Measurements from ENCODE around the gene CROT. TPM values are rescaled to one million over a fixed set of nuclear protein-coding genes. Genes with fewer than 3 reads are reported as not detected.
A peak's percentile ranks its signal among the peaks of the same experiment; 100 is the strongest.

Gene CROT
- total RNA-seq, 2 experiments from 2014 or later = 4.6 to 7.0 TPM

DNA sequence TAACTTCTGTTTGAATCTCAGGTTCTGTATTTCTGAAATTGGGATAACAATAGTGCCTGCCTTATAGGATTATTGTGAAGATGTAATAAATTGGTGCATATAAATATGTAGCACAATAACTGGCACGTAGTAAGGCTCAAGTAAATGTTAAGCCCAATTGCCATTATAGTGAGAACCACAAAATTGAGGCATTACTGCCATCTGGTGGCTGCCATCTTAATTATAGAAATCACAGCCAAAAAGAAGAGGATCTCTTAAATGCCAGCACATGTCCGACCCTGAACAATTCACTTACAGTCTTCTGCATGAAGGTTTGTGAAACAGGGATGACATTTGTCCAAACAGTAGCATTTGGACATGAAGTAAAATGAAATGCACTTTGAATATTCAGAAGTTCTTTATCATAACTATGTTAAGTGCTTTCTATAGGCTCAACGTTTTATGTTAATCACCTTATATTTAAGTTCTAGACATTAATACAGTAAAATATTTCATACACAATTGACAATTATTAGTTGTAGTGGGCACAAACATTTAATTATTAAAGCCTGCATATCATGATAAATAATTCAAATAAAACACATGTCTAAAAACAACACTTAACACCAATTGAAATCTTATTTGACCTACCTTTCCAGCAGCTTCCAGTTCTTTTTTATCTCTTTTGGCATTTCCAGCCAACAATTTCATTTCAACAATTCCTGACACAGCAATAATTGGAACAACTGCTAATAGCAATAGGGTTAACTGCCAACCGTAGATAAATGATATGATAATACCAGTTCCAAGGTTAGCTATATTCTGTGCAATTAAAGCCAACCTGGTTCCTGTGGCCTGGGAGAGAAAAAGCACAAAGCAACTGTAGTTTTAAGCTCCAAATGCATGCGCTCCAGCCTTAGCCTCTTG is 71.5 kb downstream of the CROT start:
- H3K4me3 Mint-ChIP-seq = no peak overlapping the region
- H3K27me3 Mint-ChIP-seq = no peaks in the 10 kb centered on the region
- ATAC-seq (peak; percentile 64), DNase-seq (peak; percentile 79)
- ChIA-PET CTCF (interaction anchor here (0.7 to 8.2 kb wide), 31 partner anchors 11 to 500 kb away, joined by 3 to 182 read pairs (median 4); no protein-coding TSS in a partner anchor), POLR2A (no interaction called here)
- no peaks in the 10 kb centered on the region for H3K4me1 Mint-ChIP-seq
- H3K27ac Mint-ChIP-seq = no peak overlapping the region
- intact Hi-C loops (cut with DNase I, micrococcal nuclease) = loop anchor here (1.0 to 5.0 kb wide), 5 partner anchors 105 to 502 kb away; no protein-coding TSS in a partner anchor
- H3K9me3 Mint-ChIP-seq (ENCODE audit: low read depth) = no peaks in the 10 kb centered on the region
- H3K36me3 Mint-ChIP-seq (ENCODE audit: low read depth) = no peaks in the 10 kb centered on the region

DNA sequence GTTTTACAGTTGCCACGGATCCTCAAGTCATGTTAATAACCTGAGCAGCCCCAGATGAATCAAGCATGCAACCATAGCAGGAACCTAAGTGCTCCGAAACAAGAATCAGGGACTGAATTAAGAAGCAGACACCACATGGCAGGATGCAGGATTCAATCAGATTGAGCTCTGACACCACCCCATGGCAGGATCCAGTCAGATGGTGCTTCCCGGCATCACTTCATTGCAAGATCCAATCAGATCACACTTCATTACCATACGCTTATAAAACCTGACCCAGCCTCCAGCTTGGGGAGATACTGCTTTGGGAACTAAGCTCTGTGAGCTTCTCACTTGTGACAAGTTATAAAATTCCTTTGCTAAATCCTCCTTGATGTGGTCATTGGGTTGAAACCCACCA is 74.7 kb downstream of the CROT start:
- no peaks in the 10 kb centered on the region for H3K9me3 Mint-ChIP-seq (ENCODE audit: low read depth)

GRCh38 chr7:87424075-87424474 is 78.6 kb downstream of the CROT start:
- Mint-ChIP-seq H3K27me3 (peaks cover 14% of the 10 kb centered on the region), H3K4me3 (no peak overlapping the region), H3K36me3 (ENCODE audit: low read depth) (no peaks in the 10 kb centered on the region), H3K9me3 (ENCODE audit: low read depth) (no peaks in the 10 kb centered on the region), H3K27ac (no peak overlapping the region), H3K4me1 (no peaks in the 10 kb centered on the region)
- DNase-seq (no peak), ATAC-seq (no peak)
- CTCF ChIA-PET = interaction anchor here (1.1 kb wide), 1 partner anchor 10 kb away, joined by 5 read pairs; no protein-coding TSS in a partner anchor
- POLR2A ChIA-PET = no interaction called here
- intact Hi-C loops (cut with DNase I, micrococcal nuclease) = no loop called here

More for the DNA sequence above, 74.7 kb downstream of the CROT start:
- ATAC-seq (no peak), DNase-seq (no peak)
- Mint-ChIP-seq H3K36me3 (ENCODE audit: low read depth) (no peaks in the 10 kb centered on the region), H3K4me3 (no peak overlapping the region), H3K4me1 (no peaks in the 10 kb centered on the region), H3K27ac (no peak overlapping the region), H3K27me3 (peaks cover 2% of the 10 kb centered on the region)
- CTCF ChIA-PET = interaction anchor here (5.8 to 8.2 kb wide), 2 partner anchors 14 to 105 kb away, joined by 50 to 182 read pairs; no protein-coding TSS in a partner anchor
- intact Hi-C loops (cut with DNase I, micrococcal nuclease) = no loop called here
- POLR2A ChIA-PET = no interaction called here

GRCh38 chr7:87426160-87426559 is 80.7 kb downstream of the CROT start:
- CTCF ChIA-PET = no interaction called here
- H3K27me3 Mint-ChIP-seq = peaks cover 14% of the 10 kb centered on the region
- no peaks in the 10 kb centered on the region for H3K9me3 Mint-ChIP-seq (ENCODE audit: low read depth)
- POLR2A ChIA-PET = no interaction called here
- no peak for DNase-seq
- no peak overlapping the region for H3K27ac Mint-ChIP-seq
- H3K36me3 Mint-ChIP-seq (ENCODE audit: low read depth) = no peaks in the 10 kb centered on the region
- no peak for ATAC-seq
- intact Hi-C loops (cut with DNase I, micrococcal nuclease) = no loop called here
- no peak overlapping the region for H3K4me3 Mint-ChIP-seq
- no peaks in the 10 kb centered on the region for H3K4me1 Mint-ChIP-seq

DNA sequence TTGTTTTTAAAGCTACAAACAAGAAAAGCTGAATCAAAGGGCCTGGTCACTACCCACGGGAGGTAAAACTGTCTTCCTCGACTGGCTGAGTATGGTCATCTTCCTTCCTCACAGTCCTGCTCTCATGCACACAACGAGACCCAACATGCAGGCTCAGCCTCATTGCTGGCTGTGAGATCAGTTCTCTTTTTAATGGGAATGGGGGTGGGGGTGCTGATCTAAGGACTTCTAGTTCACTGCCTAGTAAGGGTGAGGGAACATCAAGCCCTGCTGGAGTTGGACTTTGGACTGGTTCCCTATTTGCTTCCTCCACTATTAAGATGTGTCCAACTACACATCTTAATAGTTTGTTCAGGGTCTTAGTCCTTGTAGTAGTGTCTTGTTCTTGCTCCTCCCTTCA is 81.8 kb downstream of the CROT start:
- H3K27me3 Mint-ChIP-seq = peaks cover 14% of the 10 kb centered on the region
- intact Hi-C loops (cut with DNase I, micrococcal nuclease) = no loop called here
- H3K27ac Mint-ChIP-seq = no peak overlapping the region
- no peaks in the 10 kb centered on the region for H3K4me1 Mint-ChIP-seq
- ChIA-PET POLR2A (no interaction called here), CTCF (no interaction called here)
- ATAC-seq (no peak), DNase-seq (no peak)
- H3K4me3 Mint-ChIP-seq = no peak overlapping the region
- H3K36me3 Mint-ChIP-seq (ENCODE audit: low read depth) = no peaks in the 10 kb centered on the region
- no peaks in the 10 kb centered on the region for H3K9me3 Mint-ChIP-seq (ENCODE audit: low read depth)

GRCh38 chr7:87432536-87432935 is 87.1 kb downstream of the CROT start:
- ChIA-PET POLR2A (no interaction called here), CTCF (no interaction called here)
- Mint-ChIP-seq H3K36me3 (ENCODE audit: low read depth) (no peaks in the 10 kb centered on the region), H3K9me3 (ENCODE audit: low read depth) (no peaks in the 10 kb centered on the region), H3K4me3 (no peak overlapping the region), H3K27me3 (peaks cover 8% of the 10 kb centered on the region), H3K27ac (no peak overlapping the region), H3K4me1 (no peaks in the 10 kb centered on the region)
- DNase-seq (no peak), ATAC-seq (no peak)
- intact Hi-C loops (cut with DNase I, micrococcal nuclease) = no loop called here

GRCh38 chr7:87435546-87435945 is 90.1 kb downstream of the CROT start:
- intact Hi-C loops (cut with DNase I, micrococcal nuclease) = no loop called here
- CTCF ChIA-PET = interaction anchor here (0.5 kb wide), 1 partner anchor 60 kb away, joined by 3 read pairs; no protein-coding TSS in a partner anchor
- H3K9me3 Mint-ChIP-seq (ENCODE audit: low read depth) = no peaks in the 10 kb centered on the region
- ATAC-seq (no peak), DNase-seq (no peak)
- no peak overlapping the region for H3K27ac Mint-ChIP-seq
- no peak overlapping the region for H3K4me3 Mint-ChIP-seq
- H3K4me1 Mint-ChIP-seq = no peaks in the 10 kb centered on the region
- POLR2A ChIA-PET = no interaction called here
- H3K36me3 Mint-ChIP-seq (ENCODE audit: low read depth) = no peaks in the 10 kb centered on the region
- H3K27me3 Mint-ChIP-seq = no peaks in the 10 kb centered on the region

- Mint-ChIP-seq H3K36me3 (ENCODE audit: low read depth) (no peaks in the 10 kb centered on the region), H3K4me1 (no peaks in the 10 kb centered on the region), H3K9me3 (ENCODE audit: low read depth) (no peaks in the 10 kb centered on the region), H3K4me3 (no peak overlapping the region), H3K27ac (no peak overlapping the region), H3K27me3 (peaks cover 6% of the 10 kb centered on the region)
- intact Hi-C loops (cut with DNase I, micrococcal nuclease) = no loop called here
- DNase-seq (no peak), ATAC-seq (no peak)
- CTCF ChIA-PET = no interaction called here
- POLR2A ChIA-PET = no interaction called here
Observed at GRCh38 chr7:87445897-87446296, 100.4 kb downstream of the CROT start.

- ATAC-seq (no peak), DNase-seq (no peak)
- CTCF ChIA-PET = interaction anchor here (0.6 kb wide), 1 partner anchor 154 kb away, joined by 3 read pairs; the partner anchor contains the start of gene ABCB1
Observed at GRCh38 chr7:87447116-87447635, 101.7 kb downstream of the CROT start.

GRCh38 chr7:87448388-87448787 is 102.9 kb downstream of the CROT start:
- no peak for DNase-seq
- Mint-ChIP-seq H3K4me1 (no peaks in the 10 kb centered on the region), H3K36me3 (ENCODE audit: low read depth) (no peaks in the 10 kb centered on the region), H3K27me3 (peaks cover 9% of the 10 kb centered on the region), H3K27ac (no peak overlapping the region), H3K9me3 (ENCODE audit: low read depth) (no peaks in the 10 kb centered on the region), H3K4me3 (no peak overlapping the region)
- intact Hi-C loops (cut with DNase I, micrococcal nuclease) = no loop called here
- ATAC-seq = no peak
- POLR2A ChIA-PET = no interaction called here
- CTCF ChIA-PET = no interaction called here

More at GRCh38 chr7:87447116-87447635, 101.7 kb downstream of the CROT start:
- Mint-ChIP-seq H3K4me1 (no peaks in the 10 kb centered on the region), H3K27me3 (peaks cover 9% of the 10 kb centered on the region), H3K36me3 (ENCODE audit: low read depth) (no peaks in the 10 kb centered on the region), H3K4me3 (no peak overlapping the region), H3K27ac (no peak overlapping the region), H3K9me3 (ENCODE audit: low read depth) (no peaks in the 10 kb centered on the region)
- POLR2A ChIA-PET = no interaction called here
- intact Hi-C loops (cut with DNase I, micrococcal nuclease) = no loop called here

Measured in activated CD4-positive, alpha-beta T cell treated with anti-CD3 and anti-CD28 coated beads for 36 hours (primary cell).